Gastroesophageal sphincter (tissue), 4 donors: Measurements from ENCODE around the gene ALG12. TPM values are rescaled to one million over a fixed set of nuclear protein-coding genes. Genes with fewer than 3 reads are reported as not detected.

Experiments used
- ATAC-seq: fragments of 150-250 bp; one replicate; pipeline ENCODE4 v1.9.1; 2016; ENCODE audit warnings: mild to moderate bottlenecking, moderate library complexity
- H3K27ac ChIP-seq, 4 donors: fragments of 200-600 bp; sonication (generic) in 3 of 4; 1 replicate in 3 of 4; 2 replicates in 1 of 4; pipeline ENCODE4 v1.5.1; 2016 to 2019
- H3K27me3 ChIP-seq: fragments of 200-600 bp; sonication (generic); one replicate; pipeline ENCODE4 v1.5.1; 2019
- H3K36me3 ChIP-seq, 2 donors: fragments of 200-600 bp; sonication (generic); one replicate each; pipeline ENCODE4 v1.5.1; 2019; ENCODE audit warnings: control low read depth in 1 of 2
- H3K4me1 ChIP-seq, 3 donors: fragments of 200-600 bp; sonication (generic); 1 replicate in 2 of 3; 2 replicates in 1 of 3; pipeline ENCODE4 v1.5.1; 2016 to 2019; ENCODE audit warnings: control low read depth in 2 of 3
- H3K4me3 ChIP-seq, 2 donors: fragments of 200-600 bp; sonication (generic); one replicate each; pipeline ENCODE4 v1.5.1; 2019; ENCODE audit warnings: mild to moderate bottlenecking in 1 of 2, moderate library complexity in 1 of 2
- H3K9me3 ChIP-seq, 3 donors: fragments of 200-600 bp; sonication (generic); one replicate each; pipeline ENCODE4 v1.5.1; 2017 to 2019; ENCODE audit warnings: control low read depth in 2 of 3
- EP300 ChIP-seq: sonication (generic); formaldehyde crosslinking; IDR thresholded peaks from one replicate; pipeline ENCODE4 v1.6.1; 2017; ENCODE audit warnings: antibody characterized with exemption, mild to moderate bottlenecking
- POLR2A ChIP-seq, 2 donors: fragments of 450-650 bp; IDR thresholded peaks; one replicate each; pipeline ENCODE4 v1.6.1; 2017; ENCODE audit warnings: antibody characterized with exemption in 2 of 2, mild to moderate bottlenecking in 2 of 2, moderate library complexity in 1 of 2
- POLR2AphosphoS5 ChIP-seq: sonication (generic); formaldehyde crosslinking; IDR thresholded peaks from one replicate; pipeline ENCODE4 v1.6.1; 2017; ENCODE audit warnings: antibody characterized with exemption
- WGBS, 2 donors: methylation state at CpG; one replicate each; pipeline ENCODE4 v1.1.5; 2018; ENCODE audit warnings: low coverage in 1 of 2; 5-methylcytosine and 5-hydroxymethylcytosine counted together
- total RNA-seq, 4 donors: library from RNA; depleted of rRNA; stranded (reverse); fragments of >200 nt; gene quantifications; one replicate each; pipeline ENCODE4 v1.1.0, GENCODE V29; 2016
- TF ChIP-seq, protein P1 (sequence below), 4 experiments: fragments of 200-600 bp in 2 of 4; fragments of 450-650 bp in 2 of 4; sonication (generic) in 1 of 4; IDR thresholded peaks; one replicate each; pipeline ENCODE4 v1.5.1; 2017 to 2019; ENCODE audit warnings: antibody characterized with exemption in 4 of 4, mild to moderate bottlenecking in 2 of 4, moderate library complexity in 2 of 4

ALG12 gene
- total RNA-seq, 4 donors from 2014 or later = 18.8 to 30.0 (median 22.6) TPM

DNA sequence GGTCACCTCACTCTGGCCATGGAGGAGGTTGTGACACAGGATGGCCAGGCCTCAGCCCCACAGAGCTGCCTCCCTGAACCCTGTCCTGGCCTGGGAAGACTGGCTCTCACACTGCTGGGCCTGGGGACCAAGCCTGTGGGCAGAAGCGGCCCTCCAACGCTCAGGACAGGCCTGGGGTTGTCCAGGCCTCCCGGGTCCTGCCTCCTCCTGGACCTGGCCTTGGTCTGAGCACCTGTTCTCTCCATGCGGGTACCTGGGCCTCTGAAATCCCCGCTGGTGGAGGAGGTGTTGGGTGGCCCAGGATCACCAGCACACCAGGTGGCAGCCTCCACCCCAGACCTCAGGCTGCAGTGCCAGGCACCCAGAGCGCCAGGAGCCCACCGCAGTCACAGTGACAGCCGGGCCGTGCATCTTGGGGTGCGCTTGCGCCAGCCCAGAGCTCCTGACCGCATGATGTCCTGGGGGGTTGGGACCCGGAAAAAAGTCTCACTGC lies 26.2 kb upstream of the ALG12 start:
- Histone ChIP-seq H3K4me3 (no peak overlapping the region), H3K9me3 (no peaks in the 10 kb centered on the region), H3K4me1 (no peaks in the 10 kb centered on the region), H3K36me3 (no peaks in the 10 kb centered on the region), H3K27ac (no peak overlapping the region), H3K27me3 (no peaks in the 10 kb centered on the region)
- ATAC-seq = no peak
- TF ChIP-seq, protein P1, sequence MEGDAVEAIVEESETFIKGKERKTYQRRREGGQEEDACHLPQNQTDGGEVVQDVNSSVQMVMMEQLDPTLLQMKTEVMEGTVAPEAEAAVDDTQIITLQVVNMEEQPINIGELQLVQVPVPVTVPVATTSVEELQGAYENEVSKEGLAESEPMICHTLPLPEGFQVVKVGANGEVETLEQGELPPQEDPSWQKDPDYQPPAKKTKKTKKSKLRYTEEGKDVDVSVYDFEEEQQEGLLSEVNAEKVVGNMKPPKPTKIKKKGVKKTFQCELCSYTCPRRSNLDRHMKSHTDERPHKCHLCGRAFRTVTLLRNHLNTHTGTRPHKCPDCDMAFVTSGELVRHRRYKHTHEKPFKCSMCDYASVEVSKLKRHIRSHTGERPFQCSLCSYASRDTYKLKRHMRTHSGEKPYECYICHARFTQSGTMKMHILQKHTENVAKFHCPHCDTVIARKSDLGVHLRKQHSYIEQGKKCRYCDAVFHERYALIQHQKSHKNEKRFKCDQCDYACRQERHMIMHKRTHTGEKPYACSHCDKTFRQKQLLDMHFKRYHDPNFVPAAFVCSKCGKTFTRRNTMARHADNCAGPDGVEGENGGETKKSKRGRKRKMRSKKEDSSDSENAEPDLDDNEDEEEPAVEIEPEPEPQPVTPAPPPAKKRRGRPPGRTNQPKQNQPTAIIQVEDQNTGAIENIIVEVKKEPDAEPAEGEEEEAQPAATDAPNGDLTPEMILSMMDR (IDR thresholded peaks at IDR 0.05) = no peak
- WGBS, 2 donors = no CpG with 5 or more reads among the region's 13 CpGs

DNA sequence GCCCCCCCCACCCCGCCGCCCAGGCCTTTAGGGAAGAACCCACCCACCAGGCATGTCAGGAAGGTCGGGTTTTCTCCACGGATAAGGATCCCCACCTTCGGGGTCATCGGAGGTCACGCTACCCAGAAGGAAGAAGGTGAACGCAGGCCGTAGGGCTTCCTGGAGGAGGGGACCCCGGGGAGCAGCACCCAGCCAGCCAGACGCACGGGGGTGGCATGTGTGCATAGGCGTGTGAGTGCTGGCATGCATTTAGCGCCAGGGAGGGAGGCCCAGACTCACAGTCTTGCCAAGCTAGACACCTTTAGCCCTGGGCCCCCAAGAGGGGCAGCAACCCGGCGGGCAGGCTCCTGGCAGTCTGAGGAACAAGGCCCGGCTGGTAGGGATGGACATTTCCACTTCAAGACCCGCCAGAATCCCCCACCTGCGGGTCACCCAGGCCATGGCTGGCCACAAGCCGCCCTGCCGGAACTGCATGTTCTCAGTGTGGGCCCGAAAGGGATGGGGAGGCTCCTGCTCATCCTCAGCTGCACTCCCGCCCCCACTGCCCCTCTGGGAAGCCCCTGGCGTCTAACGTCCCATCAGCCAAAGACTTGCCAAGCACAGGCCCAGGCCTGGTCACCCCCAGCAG lies 25.6 kb upstream of the ALG12 start:
- no peaks in the 10 kb centered on the region for H3K36me3 ChIP-seq
- H3K4me1 ChIP-seq = peaks cover 0 to 3% (median 0%) of the 10 kb centered on the region in 3 donors
- H3K27ac ChIP-seq = no peak overlapping the region
- WGBS, 2 donors = 93% methylated on average over 3 of the region's 25 CpGs; no CpG with 5 or more reads in 1 of the 2 donors
- TF ChIP-seq POLR2A (IDR thresholded peaks at IDR 0.05) = no peak
- TF ChIP-seq, protein P1 (IDR thresholded peaks at IDR 0.05) = no peak
- no peaks in the 10 kb centered on the region for H3K9me3 ChIP-seq
- H3K4me3 ChIP-seq = no peak overlapping the region
- H3K27me3 ChIP-seq = no peaks in the 10 kb centered on the region
- ATAC-seq = no peak

DNA sequence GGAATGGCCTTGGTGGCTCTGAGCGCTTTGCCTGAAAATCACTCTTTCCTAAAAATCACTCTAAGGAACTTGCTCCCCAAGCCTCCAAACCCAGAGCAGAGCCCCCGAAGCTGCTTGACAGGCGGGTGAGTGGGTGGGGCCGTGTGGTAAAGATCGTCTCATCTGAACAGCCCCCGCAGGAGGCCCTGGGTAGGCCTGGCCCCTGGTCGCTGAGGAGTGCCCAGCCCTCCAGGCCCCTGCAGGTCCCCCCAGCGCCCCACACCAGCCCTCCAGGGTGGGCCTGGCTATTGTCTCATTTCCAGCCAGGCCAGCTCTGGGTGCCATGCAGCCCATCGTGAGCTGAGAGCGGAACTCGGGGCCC lies 25.1 kb upstream of the ALG12 start:
- no peaks in the 10 kb centered on the region for H3K27me3 ChIP-seq
- WGBS, 2 donors = no CpG with 5 or more reads among the region's 11 CpGs
- no peaks in the 10 kb centered on the region for H3K9me3 ChIP-seq
- H3K27ac ChIP-seq = no peak overlapping the region
- ATAC-seq = no peak
- H3K36me3 ChIP-seq = no peaks in the 10 kb centered on the region
- peaks cover 0 to 8% (median 0%) of the 10 kb centered on the region in 3 donors for H3K4me1 ChIP-seq
- TF ChIP-seq POLR2AphosphoS5 = no peak
- TF ChIP-seq, protein P1 (IDR thresholded peaks at IDR 0.05) = no peak
- TF ChIP-seq EP300 = no peak
- TF ChIP-seq POLR2A (IDR thresholded peaks at IDR 0.05) = no peak
- no peak overlapping the region for H3K4me3 ChIP-seq

DNA sequence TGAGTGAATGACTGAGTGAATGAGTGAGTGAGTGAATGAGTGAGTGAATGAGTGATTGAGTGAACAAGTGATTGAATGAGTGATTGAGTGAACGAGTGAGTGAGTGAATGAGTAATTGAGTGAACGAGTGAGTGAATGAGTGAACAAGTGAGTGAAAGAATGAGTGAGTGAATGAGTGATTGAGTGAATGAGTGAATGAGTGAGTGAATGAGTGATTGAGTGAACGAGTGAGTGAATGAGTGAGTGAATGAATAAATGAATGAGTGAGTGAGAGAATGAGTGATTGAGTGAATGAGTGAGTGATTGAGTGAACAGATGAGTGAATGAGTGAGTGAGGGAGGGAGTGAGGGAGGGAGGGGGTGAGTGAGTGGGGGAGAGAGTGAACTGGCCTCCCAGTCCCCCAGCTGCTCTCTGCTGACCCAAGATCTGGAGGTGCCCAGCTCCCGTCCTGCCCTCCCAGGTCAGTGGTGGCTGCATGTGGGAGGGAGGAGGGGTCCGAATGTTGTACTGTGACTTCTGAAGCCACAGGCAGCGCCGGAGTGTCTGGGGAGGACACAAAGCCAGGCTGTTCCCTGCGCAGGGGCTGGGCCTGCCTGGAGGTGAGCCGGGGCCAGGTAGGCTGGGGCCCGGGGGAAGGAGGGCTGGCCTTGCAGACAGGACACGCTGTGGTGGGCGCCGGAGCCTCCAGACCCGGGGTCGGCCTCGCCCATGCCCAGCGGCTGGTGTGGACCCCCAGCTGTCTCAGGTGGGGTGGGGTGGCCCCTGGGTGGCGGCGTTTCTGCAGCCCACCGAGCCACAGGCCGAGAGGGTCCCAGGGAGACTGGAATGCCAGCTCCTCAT lies 24.5 kb upstream of the ALG12 start:
- TF ChIP-seq POLR2A (IDR thresholded peaks at IDR 0.05) = no peak
- TF ChIP-seq, protein P1 (IDR thresholded peaks at IDR 0.05) = no peak
- no peak for TF ChIP-seq EP300
- no peak for TF ChIP-seq POLR2AphosphoS5
- no peaks in the 10 kb centered on the region for H3K9me3 ChIP-seq
- H3K4me3 ChIP-seq = no peak overlapping the region
- H3K36me3 ChIP-seq = no peaks in the 10 kb centered on the region
- no peak overlapping the region for H3K27ac ChIP-seq
- no peak for ATAC-seq
- peaks cover 0 to 14% (median 0%) of the 10 kb centered on the region in 3 donors for H3K4me1 ChIP-seq
- 78 to 94% methylated on average over 2 to 5 of the region's 21 CpGs for WGBS, 2 donors
- no peaks in the 10 kb centered on the region for H3K27me3 ChIP-seq
